Dermis blood vessel endothelial cell (primary cell): ENCODE measurements around the gene UNC5B. TPM values are rescaled to one million over a fixed set of nuclear protein-coding genes. Genes with fewer than 3 reads are reported as not detected.
A peak's percentile ranks its signal among the peaks of the same experiment; 100 is the strongest.

Experiments
- DNase-seq: peaks from one replicate; pipeline ENCODE4 v3.0.0; 2010
- total RNA-seq: library from RNA; depleted of rRNA; stranded (reverse); fragments of >200 nt; gene quantifications from 2 replicates; pipeline ENCODE4 v1.2.3, GENCODE V29; 2014

Gene UNC5B
- total RNA-seq, 1 donor from 2014 or later = 15.1 TPM

DNA sequence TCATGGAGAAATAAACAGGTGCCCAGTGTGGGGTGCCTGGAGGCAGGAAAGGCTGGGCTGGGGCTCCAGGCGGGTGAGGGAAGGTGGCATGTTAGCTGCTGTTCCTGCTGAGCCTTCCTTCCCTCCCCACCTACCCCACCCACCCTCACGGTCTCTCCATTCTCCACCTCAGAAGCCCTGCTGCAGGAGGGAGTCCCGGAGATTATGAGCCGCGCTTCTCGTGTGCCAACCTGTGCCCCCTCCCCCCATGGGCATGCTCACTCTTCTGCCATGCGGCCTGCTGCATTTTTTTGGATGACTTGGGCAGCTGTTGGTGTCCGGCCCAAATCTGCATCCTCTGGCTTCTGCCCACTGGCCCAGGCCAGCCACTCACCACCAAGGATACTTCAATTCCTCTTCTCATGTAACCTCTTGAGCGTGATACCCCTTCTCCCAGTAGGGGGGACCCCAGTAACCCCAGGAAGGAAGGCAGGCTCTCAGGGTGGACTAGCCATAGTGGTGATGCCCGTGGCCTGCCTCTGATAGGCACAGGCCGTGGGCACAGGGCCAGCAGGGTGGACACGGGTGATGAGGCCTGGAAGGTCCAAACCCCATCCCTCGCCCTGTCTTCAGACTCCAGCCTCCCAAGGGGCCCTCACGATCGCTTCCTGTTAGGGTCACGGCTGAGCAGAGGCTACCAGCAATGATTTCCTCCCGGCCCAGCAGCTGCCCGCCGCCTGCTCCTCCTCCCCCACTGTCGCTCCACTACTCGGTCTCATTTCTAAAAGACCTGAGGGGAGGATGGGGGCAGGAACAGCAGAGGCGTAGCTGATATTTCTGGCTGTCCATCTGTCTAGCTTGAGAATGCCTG lies 27.8 kb downstream of the UNC5B start:
- peak; percentile 68 for DNase-seq

DNA sequence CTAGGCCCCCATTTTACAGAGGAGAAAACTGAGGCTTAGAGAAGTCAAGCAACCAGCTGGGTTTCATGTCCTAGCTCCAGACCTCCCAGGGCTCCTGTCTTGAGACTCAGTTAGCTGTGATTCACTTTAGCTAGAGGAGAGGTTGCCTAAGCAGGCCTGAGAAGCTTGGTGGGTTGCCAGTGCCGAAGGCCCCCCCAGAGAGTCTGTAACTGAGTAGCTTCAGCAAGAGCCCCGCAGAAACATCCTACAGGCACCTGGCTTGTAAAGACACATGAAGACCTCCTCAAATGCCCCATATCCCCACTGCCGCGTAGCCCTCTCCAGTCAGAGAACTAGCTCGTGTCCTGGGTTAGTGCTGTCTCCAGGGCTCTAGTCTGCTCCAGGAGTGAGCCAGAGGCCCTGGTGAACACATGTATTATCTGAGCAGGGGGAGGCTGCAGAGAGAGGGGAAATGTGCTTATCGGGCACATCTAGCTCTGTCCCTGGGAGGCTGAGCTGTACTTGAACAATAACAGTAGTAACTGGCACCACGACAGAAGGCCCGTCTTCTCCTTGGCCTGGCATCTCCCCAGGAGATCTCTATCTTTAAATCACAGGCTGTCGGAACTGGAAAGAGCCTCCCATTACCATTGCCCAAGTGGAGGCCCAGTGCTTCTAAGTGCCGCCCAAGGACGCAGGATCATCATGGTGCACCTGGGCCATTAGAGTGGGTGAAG lies 28.9 kb downstream of the UNC5B start:
- DNase-seq = peak; percentile 64

DNA sequence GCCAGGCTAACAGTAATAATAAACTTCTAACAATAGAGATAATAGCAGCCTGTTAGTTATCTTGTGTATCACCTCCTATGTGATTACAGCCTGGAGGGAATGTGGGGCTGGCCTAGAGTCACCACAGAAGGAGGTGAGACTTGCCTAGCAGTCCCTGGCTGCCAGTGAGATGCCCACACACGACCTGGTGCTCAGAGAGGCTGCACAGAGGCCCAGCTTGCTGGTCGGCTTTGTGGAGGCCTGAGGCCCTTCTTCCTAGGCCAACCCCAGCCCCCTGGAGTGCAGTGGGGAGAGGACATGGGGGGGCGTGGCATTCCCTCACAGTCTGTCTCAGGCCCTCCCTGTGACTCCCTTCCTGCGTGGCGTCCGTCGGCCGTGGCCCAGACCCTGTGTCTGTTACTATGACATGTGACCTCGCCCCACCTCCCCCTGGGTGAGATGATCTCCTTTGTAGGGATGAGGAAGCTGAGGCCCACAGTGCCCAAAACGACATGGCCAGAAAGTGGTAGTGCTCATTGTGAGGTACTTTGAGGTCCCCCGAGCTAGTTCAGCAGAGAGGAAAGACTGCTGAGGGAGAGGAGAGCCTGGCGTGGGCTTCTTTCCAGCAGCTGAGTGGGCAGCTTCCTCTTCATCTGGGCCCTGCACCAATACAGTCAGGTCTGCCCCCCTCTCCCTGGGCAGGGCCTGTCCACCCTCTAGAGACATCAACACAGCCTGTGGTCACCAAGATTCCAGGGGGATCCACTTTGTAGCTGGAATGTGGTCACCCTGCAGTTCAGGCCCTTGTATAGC lies 29.7 kb downstream of the UNC5B start:
- DNase-seq = peak; percentile 45

DNA sequence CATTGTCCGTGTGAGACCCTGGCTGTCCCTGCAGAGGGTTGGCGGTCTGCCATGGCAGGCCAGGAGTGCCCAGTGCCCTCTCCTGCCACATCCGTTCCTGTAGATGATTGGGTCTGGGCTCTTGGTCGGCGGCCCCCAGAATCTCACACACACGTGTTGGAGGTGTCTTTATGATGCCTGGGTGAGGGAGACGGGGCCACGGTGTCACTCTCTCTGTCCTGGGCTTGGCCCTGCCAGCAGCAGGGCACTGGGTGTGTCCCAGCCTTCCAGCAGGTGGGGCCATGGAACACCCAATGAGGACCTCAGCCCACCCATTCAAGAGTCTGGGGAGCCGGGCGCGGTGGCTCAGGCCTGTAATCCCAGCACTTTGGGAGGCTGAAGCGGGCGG lies 30.2 kb downstream of the UNC5B start:
- DNase-seq = no peak

DNA sequence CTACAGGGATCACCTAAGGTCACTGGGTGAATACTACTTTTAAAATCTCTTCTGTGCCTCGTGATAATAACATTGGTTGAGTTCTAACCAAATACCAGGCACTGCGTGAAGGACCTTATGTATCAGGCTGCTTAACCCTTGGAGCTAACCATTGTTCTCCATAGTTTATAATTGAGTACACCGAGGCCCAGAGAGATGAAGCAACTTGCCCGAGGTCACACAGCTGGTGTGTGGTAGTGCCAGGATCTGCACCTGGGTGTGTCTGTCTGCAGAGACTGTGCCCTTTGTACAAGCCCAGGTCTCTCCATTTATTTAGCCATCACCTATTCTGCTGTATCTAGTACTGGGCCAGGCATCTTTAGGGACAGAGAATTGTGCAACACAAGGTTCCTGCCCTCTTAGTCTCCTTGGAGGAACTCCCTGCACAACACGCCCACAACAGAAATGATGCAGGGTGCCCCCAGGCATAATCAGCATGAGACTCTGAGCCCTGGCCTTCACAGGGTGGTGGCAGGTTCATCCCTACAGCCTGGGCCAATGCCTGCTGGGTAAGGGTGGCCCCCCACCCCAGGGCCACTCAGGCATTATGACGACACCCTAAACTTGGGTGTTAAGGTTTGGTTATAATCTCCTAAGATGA lies 31.5 kb downstream of the UNC5B start:
- no peak for DNase-seq

DNA sequence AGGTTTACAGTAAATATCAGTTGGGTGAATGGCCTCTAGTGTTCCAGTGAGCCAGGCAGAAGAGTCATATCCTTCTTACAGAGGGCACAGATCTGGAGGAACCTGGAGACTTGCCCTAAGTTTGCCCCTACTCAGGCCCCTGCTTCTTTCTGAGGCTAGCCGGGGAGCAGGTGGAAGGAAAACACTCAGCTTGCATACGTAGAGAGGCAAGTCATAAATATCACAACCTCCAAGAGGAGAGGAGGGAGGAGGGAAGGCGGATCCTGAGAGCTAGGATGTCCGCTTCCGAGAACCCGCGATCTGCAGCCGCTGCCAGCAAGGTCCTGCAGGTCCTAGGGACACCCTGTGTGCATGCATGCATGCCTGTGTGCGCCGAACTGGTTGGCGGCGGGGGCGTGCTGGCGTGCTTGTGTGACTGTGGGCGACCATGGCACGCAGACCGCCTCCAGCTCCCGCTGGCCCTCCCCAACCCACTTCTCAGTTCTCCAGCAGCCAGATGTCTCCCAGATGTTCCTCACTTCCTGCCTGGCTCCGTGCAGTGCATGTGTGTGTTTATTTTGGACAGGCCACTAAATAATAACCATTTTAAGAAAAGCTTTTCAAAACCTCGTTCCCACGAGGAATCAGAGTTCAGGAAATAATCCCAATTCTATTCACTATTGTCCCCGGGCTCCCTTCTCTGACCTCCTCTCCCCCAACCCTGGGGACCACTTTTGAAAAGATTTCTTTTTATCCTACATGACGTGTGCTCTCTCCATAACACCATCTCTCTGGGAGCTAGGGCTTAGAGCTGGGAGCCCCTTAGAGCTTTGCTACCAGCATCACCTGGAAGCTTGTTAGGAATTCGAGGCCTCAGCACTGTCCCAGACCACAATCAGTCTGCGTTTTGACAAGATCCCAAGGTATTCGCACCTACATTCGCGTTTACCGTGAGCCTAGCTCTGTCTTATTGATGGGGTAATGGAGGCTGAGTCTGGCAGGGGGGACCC lies 32.4 kb downstream of the UNC5B start:
- peak; percentile 72 for DNase-seq

DNA sequence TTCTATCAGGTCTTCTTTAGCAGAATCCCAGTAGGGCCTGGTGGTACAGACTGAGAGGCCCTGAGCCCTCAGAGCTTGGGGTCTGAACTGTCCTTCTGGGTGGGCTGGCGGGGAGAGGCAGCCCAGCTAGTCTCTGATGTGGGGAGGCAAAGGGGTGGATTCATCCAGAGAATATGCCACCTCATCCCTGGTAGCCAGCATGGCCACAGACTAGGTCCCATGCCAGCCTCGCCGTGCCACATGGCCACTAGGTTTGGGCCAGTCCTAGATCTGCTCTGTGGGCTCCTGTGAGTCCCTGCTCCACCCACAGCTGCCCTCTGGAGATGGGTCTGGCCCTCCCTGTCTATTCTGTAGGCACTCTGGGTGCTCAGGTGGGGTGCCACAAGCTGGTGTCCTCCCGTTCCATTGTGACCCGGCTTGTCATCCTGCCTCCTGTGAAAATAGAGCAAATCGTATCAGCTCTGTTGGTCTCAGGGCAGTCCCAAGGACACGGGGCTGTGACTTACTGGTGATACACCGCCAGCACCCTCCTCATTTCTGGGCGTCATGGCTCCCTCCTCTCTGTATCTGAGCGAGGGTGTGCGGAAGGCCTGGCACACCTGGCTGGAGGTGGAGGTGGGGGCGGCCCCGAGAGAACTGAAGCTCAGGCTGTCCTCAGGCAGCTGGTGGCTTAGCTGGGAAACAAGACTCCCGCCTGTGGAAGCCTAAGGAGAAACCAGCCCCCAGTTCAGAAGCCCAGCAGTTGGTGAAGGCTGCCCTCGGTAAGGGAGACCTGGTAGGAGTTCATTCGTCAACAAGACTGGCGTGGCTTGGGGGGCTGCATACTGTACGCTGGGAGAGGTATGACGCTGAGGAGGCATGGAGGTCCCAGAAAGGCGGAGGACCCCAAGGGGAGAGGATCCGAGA lies 33.3 kb downstream of the UNC5B start:
- no peak for DNase-seq

DNA sequence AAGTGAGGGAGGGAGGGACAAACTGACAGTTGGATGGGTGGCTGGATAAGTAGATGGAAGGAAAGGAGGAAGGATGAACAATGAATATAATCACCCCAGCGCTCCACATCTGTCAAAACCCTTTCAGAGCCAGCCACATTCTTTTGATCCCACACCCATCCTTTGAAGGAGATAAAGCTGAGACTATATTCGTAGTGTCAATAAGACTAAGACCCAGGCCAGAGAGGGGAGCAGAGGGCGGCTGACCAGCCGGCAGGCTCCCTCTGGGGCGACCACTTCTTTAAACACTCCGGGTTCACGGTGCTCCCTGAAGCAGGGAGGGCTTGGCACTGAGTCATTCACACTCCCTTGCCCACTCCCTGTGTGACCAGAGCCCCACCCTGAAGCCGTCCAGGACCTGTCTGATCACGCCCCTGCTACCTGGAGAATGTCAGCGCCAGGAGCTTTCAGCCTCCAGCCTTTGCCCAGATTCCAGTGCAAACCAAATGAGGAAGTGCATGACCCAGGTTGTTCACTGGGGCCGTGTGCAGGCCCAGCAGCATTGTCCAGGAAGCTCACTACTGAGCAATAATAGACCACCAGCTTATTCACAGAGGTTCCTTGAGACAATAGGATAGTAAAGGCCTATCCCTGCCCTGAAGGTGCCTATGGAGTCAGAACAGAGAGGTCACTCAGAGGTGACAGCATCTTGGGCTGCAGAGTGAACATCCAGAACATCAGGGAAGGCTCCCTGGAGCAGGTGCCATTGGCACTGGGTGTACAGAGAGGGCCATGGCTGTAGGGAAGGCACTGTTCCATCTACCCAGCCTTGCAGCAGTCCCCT lies 34.4 kb downstream of the UNC5B start:
- no peak for DNase-seq

DNA sequence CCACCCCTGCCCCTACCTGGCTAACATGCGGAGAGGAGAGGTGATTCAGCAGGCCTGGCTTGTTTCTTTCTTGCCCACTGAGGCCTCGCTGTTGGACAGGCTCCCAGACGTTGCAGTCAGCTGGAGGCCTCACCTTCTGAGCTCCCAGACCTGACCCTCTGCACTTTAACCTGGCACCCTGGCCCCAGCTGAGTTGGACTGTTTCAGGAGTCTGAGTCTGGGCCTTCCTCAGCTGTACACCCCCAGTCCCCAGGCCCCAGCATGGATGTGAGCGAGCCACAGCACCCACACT lies 35.0 kb downstream of the UNC5B start:
- DNase-seq = no peak

DNA sequence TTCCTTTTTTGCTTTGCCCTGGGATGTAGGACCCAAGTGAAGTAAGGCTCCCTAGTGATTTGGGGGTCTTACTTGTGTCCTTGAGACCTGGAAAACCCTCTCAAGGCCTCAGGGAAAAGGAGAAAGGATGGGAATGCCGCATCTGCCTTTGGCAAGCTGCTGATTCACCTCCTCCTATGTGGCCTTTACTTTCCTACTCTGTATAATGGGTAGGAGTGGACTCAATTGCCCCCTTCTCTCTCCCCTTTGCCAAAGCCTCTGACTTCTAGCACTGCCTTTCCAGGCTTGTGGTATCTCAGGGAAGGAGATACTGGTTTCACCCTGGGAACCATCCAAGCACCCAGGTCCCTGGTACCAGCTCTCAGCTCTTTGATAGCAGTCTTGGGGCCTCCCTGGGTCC lies 35.4 kb downstream of the UNC5B start:
- DNase-seq = no peak

DNA sequence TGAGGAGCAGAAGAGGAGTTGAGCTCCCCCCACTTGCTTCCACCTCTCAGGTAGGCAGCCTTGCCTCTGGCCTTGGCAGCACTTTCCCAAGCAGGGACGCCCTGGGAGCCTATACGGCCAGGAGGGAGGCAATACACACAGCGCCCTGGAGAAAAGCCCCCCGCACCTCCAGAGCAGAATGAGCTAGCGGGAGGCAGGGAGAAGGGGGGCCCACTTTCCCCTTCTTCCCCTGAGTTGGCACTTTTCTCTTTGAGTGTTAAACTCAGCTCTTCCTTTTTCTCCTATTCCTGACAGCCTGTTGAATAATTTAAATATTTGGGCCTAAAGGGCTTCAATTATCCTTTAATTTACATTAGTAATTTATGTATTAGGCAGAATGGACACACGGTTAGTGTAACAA lies 35.8 kb downstream of the UNC5B start:
- no peak for DNase-seq

DNA sequence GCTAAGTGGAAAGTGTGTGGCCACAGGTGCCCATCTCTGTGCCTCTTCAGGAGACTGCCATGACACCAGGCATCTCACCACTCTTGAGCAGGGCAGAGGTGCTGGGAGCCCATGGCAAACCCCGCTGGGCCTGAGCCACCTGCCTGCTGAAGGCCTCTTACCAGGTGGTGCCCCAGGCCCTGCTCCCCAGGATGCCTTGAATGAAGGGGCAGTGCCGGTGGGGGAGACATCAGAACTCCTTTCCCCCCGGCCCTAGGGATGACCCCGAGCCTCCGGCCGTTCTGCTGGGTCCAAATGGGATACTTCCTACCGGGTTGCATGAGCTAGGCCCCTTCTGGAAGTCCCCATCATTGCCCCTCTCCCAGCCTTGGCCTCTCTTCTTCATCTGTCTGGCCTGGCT lies 37.6 kb downstream of the UNC5B start:
- no peak for DNase-seq

DNA sequence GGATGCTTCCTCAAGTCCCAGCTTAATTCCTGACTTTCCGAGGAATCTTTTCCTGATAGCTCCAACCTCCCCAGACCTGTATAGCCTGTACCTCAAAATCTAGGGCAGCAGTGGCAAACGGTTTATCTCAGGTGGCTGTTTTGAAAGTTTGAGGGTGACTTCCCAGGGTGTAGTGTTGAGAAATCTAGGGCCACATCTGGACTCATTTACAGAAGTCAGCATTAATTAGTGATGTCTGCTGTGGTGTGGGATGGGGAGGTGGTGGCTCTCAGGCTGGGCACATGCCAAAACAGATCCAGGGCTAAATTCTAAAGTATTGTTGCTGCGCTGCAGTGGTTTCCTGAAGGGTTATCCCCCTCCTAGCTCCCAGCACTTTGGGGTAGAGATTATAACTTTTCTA lies 38.0 kb downstream of the UNC5B start:
- DNase-seq = no peak

DNA sequence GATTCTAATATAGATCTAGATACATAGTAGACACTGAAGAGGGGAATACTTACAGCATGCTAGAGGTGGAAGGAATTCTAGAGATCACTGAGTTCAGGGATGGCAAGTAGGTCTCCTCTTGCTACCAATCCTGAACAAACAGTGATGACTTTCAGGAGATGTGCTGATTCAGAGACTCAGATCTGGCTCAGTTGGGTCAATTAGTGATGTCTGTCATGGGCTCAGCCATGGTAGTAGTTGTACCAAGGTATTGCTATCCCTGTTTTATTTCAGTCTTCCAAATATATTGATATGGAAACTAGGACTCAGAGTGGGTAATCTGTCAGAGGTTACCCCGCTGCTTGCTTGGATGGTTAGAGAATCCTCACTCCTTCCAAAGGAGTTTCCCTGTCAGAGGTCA lies 38.5 kb downstream of the UNC5B start:
- DNase-seq = no peak

DNA sequence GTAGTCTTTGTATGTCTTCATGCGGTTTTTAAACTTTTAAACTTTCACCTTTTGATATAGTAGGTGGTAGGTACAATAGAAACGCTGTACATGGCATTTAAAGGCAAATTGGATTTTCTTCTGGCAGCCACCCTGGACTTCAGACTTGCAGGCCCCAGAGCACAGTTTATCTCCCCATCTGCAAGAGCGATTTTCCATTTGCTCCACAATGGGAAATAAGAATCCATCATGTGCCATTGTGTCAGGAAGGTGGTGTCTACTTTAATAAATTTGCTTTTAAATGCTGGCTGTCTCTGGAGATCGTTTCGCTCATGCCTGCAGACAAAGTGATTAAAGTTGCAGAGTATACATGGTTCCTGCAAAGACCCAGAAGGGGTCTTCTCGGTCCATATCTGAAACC lies 38.9 kb downstream of the UNC5B start:
- DNase-seq = no peak

DNA sequence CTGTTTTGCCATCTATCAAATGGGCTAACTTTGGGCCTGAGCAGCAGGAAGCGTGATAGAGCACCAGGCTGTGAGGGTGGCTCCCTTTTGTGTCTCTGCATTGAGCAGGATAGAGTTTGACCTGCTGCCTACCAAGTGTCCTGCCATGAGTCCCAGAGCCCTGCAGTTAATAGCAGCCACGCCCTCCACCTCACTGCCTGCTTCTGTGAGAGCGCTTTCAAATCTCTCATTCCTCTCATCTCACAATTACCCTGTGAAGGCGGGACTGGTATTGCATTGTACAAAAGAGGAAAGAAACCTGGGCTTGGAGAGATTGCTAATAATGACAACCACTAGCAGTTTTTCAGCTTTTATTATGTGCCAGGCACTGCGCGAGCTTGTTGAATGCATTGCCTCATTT lies 39.9 kb downstream of the UNC5B start:
- DNase-seq = no peak

DNA sequence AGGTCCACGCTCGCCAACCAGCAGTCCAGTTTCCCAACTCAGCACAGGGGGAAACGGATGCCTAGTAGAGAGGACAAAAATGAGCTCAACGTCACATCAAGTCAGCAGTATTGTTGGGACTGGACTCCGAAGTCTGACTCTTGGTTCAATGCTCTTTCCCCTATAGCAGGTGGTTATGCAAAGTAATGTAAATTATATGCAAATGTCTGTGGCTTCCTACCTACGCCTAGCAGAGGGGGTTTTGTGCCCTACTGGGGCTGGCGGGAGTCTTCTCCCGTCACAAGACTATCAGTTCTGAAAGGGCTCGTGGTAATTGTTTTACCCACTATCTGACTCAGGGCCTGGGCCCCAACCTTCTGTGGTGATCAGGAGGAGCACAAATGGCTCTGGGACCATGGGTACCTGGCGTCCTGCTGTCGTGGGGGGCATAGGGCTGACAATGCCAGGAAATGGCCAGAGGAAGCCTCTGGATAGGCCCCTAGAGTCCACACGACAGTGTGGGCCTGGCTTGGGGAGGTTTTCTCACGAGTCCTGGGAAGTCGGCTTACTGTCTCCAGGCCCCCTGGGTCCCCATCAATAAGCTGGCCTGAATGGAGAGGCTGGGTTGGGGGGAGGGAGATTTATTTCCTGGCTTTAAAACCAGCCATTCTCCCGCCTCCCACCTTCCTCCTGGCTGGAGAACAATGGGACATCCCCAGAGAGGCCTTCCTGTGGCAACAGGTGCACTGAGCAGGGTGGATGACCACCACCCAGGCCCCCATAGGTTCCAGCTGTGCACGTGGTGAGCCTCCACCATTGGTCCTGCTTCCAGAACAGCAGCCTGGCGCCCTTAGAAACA lies 41.8 kb downstream of the UNC5B start:
- peak; percentile 82 for DNase-seq

DNA sequence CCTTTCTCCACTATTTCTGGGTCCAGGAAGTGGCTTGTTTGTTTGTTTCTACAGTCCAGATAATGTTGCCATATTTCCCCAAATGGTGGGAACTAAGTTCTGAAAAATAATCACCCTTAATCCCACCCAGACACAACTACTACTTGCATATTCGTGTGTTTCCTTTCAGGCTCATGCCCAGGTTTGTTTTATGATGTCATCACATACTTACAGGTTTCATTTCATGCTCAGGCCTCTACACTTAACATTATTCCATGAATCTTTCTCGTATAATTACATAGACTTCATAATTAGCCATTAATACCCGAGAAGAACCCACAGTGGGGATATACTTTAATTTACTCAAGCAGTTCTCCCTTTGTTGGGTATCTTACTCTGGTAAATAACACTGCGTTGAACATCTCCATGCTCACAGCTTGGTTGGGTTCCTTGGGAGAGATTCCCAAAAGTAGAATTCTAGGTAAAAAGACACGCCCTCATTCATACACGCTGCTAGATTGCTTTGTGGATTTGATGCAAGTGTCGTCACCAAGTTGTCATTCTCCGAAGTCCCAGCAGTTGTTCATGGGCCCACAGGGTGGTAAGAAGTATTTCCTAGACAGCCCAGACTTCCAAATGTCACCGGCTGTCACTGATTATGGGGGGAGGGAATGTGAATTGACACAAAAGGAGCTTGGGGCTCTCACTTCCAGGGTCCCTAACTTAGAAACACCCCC lies 42.6 kb downstream of the UNC5B start:
- DNase-seq = no peak

DNA sequence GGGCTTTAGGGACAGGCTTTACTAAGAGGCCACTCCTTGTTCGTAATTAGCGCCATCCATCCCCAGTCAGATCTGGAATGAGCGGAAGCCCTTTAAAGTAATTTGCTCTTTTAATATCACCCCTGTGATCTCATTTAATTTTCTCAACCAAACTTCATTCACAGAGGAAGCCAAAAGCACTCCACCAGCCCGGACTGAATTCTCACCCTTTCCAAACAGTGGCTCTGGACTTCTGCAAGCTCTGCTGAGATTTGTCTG lies 43.1 kb downstream of the UNC5B start:
- no peak for DNase-seq
